PC-9 (cell line): ENCODE data around the gene TMEM255A.

Experiments
- EZH2 ChIP-seq: fragments of 200-600 bp; sonication (generic); IDR thresholded peaks from 2 replicates; pipeline ENCODE4 v1.8.0; 2017; ENCODE audit warnings: antibody characterized with exemption, low read depth
- TF ChIP-seq, protein P1 (sequence below): fragments of 200-600 bp; sonication (generic); conservative IDR thresholded peaks from 2 replicates; pipeline ENCODE4 v1.6.1; 2017; ENCODE audit warnings: mixed run types, antibody characterized with exemption, mild to moderate bottlenecking, moderate library complexity

DNA sequence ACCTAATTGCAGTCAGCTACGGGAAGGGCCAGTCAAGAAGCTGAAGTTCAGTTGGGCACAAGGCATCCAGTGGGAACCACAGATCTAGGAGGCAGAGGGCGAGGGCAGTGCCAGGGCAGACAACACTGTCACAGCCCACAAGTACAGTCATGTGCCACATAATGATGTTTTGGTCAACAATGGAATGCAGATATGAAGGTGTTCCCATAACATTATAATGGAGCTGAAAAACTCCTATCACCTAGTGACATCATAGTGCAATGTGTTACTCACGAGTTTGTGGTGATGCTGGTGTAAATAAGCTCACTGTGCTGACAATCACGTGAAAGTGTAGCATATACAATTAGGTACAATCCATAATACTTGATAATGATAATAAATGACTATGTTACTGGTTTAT is 4.5 kb upstream of the TMEM255A start:
- TF ChIP-seq, protein P1, sequence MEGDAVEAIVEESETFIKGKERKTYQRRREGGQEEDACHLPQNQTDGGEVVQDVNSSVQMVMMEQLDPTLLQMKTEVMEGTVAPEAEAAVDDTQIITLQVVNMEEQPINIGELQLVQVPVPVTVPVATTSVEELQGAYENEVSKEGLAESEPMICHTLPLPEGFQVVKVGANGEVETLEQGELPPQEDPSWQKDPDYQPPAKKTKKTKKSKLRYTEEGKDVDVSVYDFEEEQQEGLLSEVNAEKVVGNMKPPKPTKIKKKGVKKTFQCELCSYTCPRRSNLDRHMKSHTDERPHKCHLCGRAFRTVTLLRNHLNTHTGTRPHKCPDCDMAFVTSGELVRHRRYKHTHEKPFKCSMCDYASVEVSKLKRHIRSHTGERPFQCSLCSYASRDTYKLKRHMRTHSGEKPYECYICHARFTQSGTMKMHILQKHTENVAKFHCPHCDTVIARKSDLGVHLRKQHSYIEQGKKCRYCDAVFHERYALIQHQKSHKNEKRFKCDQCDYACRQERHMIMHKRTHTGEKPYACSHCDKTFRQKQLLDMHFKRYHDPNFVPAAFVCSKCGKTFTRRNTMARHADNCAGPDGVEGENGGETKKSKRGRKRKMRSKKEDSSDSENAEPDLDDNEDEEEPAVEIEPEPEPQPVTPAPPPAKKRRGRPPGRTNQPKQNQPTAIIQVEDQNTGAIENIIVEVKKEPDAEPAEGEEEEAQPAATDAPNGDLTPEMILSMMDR, result no peak
- TF ChIP-seq EZH2, result no peak
